GM19395 (cell line): ENCODE results near the gene PPP1CA.

Experiments used
- ATAC-seq: cut with Tn5 transposase; IDR thresholded peaks from one replicate; pipeline ENCODE4 v1.9.1; 2021; ENCODE audit warnings: mild to moderate bottlenecking, moderate library complexity; ENCODE audit not compliant: unreplicated experiment

PPP1CA gene

DNA sequence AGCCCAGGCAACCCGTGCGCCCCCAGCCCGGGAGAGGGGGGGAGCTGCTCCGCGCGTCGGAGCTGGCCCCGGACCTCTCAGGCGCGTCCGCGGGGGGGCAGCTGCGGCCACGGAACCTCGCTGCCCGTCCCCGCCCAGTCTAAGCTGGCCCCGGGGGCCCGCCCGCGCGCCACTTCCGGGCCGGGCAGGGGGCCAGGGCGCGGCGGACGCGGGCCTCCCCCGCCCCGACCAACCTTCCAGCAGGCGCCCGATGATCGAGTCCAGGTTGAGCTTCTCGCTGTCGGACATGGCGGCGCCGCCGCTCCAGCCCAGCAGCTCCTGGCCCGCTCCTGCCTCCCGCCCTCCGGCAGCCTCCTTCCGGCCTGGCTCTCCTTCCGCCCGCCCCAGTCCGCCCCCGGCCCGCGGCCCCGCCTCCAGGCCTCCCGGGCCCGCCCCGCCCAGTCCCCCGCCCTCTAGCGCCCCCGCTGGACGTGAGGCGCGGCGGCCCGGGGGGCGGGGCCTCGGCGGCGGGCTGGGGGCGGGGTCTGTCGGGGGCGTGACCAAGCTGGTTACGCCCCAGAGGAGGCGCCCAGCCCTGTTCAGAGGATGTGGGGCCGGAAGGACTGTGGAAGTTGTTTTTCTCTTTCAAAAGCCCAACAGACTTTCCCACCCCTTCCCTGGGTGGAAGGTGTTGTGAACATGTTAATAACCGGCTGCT is at the start of gene PPP1CA:
TSS of gene PPP1CA (minus strand) at position 364 of the 697 bp plus-strand sequence. CDS start at position 288, 76 bp downstream.
- peak; percentile 63 for ATAC-seq

DNA sequence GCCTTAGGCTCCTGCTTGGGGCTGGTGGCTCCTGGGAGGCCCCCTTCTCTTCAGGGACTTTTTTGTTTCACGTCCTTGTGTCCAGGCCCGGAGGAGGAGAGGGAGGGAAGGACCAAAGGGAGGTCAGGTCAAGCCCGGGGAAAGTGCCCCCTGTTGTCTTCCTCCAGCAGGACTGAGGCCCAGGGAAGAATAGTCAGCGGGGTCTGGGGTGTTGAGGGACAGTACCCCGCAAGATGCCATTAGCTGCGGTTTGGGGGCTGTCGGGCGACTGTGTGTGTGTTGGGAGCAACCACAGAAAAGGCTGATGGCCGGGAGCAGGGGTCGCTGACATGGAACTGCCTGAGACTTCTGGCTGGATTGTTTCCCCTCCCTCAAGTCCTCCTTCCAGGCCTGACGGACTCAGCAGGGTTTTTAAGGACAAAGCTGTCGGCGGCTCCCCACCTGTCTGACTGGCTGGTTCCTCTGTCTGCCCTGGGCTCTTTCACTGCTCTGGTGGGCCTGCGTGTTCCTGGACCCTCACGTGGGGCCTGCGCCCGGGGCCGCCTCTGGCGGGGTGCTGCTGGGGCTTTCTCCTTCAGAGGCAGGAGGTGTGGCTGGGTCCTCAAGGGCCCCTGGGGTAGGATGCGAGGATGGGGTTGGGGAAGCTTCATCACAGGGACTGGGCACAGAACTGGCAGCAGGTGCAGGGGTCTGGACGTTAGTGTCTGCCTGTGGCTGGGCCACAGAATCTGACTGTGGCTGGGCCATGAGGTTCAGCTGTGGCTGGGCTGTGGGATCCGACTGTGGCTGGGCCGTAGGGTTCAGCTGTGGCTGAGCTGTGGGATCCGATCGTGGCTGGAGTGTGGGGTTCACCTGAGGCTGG is 49.4 kb upstream of the PPP1CA start:
- no peak for ATAC-seq

DNA sequence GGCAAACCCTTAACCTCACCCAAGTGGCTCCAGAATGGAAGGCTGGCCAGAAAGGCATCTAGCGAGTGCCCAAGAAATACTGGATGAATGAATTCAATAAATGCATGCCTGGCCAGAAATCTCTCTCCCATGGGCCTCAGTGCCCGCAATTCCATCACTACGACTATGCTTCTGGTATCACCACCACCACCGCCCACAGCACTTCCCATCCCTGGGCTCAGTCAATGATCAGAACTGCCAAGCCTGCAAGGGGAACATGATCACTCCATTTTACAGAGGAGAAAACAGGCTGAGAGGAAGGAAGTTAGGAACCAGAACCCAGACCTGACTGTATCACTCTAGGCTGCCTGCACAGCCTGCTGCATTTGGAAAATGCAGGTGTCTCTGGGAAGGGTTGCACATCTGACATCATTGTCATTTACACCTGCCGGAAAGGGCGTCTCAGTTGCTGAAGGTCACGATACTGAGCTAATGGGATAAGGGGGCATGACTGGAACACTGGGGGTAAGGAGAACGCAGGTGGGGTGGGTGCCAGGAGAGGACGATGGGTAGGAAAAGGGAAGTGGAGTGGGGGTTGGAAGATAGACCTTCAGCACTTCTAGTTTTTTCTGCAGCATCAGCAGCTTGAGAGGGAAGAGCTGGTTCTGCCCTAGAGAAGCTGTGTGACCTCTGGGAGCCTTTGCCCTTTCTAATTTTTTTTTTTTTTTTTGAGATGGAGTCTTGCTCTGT is 47.6 kb upstream of the PPP1CA start:
- ATAC-seq = no peak

DNA sequence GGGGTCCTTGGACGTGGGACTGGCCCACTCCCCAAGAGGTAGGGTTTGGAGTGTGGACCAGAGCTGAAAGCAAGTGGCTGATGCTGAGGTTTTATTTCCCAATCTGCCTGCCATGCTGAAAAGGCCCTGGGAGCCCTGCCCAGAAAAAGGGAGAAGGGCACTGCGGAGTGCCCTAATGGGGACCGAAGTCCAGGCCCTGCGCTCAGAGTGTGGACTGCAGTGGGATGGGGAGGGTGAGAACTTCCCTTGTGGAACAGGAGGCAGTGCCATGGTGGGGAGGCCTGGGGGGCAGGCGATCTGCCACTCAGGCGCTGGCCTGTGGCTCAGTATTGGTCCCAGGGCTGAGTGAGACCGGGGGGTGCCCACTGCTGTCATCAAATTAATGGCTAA is 46.6 kb upstream of the PPP1CA start:
- no peak for ATAC-seq

DNA sequence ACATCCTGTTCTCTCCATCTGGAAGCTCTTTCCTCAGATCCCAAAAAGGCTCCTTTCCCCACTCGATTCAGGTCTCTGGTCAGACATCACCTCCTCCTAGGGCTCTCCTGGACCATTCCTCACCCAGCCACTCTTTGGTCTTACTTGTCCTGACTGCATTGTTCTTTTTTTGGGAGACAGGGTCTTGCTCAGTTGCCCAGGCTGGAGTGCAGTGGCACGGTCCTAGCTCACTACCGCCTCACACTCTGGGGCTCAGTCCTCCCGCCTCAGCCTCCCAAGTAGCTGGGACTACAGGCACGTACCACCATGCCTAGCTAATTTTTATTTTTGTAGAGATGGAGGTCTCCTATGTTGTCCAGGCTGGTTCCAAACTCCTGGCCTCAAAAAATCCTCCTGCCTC is 43.9 kb upstream of the PPP1CA start:
- no peak for ATAC-seq

DNA sequence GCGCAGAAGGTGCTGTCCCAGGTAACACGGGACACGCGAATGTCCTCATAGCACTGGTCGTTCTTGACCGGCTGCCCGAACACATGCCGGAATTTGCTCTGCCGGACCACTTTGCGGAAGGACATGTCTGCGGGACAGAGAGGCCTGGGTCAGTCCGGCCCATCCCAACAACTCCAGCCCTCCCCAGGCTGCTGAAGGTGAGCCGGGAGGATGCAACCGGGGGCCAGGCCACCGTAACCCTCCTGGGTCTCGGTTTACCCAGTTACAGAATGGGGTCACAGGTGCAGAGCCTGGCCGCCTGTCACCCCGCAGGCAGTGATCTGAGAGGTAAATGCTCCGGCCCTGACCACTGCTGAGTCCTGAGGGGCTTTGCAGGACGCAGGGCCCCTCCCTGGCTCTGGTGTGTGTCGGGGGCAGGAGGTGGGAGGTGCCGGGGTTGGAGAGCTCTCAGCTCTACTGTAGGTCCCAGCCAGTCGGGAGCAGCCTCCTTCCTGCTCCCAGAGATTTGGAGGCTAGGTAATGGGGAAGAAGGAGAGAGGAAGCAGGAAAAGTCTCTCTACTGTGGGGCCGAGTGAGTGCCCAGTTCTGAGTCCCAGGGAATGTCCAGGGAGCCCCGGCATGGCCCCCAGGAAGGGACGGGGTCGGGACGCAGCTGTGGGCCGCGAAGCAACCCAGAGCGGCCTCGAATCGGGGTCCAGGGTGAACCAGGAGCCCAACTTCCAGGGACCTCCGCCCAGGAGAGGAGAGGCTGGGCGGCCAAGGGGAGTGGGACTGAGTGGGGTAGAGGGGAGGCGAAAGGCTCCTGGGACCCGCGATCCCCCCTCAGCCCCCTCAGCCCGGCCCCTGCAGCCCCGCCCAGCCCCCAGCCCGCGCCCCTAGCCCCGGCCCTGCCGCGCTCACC is 41.1 kb upstream of the PPP1CA start:
- no peak for ATAC-seq

DNA sequence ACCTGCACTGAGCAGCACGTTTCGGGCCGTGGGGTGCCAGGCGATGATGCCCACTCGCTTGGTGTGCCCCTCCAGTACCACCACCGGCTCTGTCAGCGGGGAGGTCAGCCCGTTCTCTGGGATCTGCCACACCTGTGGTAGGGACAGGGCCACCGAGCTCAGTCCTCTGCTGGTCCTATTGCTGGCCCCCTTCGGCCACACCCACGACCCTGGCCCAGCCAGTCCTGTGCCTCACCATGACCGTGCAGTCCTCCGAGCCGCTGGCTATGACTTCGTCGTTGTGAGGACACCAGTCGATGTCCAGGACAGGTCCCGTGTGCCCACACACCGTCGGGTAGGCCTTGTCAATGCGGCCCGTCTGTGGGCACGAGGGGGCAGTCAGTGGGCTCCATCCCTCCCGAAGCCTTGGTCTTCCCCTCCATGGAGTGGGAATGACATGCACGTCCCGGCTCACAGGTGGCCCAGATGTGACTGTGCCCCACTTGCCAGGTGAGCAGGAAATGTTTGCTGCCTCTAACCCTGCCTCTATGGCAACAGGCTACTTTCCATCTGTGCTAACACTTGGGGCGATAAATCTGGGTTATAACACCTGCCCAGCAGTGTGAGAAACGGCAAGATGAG is 40.2 kb upstream of the PPP1CA start:
- no peak for ATAC-seq

DNA sequence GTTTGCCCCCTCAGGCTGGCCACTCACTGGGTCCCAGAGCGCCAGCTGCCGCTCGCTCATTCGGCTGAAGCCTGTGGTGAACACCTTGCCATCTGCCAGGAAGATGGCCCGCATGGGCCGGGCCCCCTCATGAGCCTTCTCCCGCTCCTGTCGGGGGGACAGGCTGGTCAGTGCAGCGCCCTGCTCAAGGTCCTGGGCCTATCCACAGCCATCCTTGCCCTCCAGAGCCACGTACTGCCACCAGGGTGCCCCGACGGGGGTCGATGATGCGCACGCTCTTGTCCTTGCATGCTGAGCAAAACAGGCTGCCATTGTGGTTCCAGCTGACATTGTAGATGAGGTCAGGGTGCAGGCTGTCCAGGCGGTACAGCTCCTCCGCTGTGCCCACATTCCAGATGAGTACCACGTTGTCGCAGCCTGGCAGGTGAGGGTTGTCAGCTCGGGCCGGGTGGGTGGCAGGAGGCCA is 39.5 kb upstream of the PPP1CA start:
- ATAC-seq = no peak

DNA sequence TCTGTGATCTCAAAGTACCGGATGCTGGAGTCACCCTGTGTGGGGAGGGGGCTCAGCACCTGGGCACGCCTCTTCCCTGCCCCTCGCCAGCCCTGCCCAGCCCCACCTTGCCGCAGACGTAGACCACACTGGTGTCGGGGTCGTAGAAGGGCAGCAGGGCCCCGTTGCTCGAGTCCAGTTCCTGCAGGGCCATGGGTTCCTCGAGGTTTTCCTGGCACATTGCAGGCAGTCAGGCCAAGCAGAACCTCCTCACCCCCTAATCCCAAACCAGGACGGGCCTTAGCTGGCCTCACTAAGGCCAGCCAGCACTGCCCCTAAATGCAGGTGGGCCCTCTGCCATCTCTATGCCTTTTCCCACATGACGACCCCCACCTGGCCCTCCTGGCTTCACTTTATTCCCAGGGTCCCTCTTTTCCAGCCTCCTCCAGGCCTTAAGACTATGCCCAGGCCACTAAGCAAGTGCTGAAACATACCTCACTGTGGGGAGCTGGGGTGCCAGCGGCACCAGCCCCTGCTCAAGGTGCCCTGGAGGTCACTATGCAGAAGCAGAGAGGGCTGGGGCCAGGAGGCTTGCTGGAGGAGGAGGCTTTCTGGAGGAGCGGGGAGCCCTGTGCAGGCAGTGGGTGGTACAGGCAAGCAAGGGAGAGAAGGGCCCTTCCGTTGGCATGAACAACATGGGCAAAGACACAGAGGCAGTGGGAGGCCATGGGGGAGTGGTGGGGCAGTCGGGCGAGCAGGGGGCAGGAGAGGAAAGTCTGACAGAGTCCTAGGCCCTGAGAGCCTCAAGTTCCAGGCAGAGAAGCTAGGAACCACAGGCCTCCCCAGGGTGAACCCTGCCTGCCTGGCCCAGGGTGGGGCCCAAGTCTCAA is 38.8 kb upstream of the PPP1CA start:
- no peak for ATAC-seq

DNA sequence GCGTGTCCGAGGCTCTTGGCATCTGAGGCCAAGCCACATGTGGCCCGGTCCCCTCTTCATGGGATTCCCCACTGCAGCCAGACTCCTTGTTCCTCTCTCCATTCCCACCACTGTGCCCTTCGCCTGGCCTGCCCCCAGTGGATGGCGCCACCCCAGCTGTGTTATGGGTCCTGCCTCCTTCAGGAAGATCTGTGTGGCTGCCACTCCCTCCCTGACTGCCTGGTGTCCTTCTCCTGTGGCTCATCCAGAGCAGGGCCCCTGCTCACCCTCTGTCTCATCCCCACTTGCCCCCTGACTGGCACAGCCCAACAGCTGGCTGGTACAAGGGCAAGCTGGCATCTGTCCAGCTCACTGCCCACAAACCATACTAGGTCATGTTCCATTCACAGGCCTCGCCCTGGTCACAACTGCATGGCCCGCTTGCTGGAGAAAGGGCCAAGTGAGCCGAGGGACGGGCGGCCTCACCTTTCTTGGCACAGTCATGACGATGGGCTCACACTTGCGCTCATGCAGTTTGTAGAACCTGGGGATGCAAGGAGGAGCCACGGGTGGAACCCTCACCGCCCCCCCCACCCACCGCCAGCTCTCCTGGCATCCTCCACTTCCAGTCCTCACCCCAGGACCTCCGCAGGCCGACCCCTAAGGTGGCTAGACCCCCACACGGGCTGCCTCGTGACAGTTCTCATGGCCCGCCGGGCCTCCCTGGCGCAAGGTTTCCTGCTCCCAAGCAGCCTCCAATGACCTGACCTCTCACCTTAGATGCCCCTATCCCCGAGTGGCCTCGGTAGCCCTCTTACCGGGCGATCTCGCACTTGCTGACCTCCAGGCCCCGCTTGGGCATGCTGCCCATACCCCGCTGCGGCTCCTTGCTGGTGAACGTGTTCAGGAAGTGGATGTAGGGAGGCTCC is 37.9 kb upstream of the PPP1CA start:
- ATAC-seq = no peak

DNA sequence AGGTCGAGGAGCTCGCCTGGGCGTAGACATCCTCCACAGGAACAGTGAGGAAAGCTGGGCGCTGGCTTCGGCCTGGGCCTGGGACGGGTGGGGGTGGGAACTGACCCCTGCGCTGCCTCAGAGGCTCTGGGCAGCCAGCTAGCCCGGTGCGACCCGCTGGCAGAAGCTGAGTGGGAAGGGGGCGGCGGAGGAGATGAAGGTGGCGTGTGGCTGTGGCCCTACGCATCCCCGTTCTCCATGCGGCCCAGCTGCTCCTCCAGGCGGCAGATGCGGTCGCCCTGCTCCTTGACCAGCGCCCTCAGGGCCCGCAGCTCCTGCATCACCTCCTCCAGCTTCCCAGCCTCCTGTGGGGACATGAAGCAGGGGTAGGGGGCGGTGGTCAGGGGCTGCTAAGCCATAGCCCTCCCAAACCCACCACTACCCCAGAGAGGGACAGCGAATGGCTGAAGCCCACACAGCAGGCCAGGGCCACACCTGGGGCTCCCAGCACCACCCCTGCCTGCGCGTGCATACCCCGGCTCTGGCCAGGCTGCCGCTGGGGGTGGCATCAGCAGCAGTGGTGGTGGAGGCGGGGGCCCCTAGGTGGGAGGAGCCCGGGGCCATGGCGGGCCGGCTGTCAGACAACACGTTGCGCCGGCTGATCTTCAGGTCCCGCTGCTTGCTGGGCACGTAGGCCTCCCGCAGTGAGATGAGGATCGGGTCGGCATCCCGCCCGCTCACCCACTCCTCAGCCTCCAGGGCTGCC is 36.7 kb upstream of the PPP1CA start:
- ATAC-seq = no peak

DNA sequence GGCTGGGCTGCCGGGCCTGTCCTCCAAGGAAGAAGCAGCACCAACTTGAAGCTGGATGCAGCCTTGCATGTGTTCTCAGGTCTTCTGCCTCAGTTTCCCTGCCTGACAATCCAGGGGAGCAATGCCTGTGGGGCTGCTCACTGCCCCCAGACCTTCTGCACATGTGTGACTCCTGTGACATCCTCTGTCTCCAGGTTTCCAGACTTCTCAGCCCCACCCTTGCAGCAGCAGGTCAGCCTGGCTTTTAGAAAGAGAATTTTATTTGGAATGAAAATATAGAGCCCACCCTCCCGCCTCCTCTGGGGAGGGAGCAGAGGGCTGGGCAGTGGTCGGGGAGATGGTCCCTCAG is 36.1 kb upstream of the PPP1CA start:
- no peak for ATAC-seq

DNA sequence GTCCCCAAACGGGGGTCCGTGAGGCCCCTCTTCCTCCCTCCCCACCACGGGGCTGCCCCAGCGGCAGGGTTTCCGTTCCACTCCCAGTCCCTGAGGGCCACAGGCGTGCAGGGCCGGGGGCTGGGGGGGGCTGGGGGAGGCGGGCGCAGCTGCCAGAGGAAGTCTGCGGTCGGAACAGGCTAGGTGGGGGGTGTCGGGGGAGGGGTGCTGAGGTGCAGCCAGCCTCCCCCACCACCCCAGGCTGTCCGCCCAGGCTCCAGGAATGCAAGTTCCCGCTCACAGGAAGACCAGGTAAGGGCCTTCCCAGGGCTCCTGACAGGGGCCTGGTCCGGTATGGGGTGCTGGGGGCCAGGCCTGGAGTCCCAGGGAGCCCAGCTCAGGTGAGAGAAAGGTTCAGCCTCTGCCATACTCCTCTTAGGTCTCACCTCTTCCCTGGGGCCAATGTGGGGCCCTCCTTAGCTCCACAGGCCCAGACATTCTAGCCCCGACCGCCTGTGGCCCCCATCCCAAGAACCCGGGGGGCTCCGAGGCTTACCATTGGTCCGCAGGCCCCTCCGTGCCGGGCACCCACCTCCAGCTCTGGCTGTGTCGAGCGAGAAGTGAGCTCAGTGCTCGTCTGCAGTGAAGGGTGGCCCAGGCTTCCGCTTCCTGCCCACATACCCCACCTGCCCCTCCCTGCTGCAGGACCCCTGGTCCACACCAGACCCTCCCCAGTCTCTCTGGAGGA is 35.6 kb upstream of the PPP1CA start, which contains the start of gene PTPRCAP:
TSS of gene PTPRCAP (minus strand) at position 601 of the 727 bp plus-strand sequence. CDS start at position 538, 63 bp downstream.
- no peak for ATAC-seq

DNA sequence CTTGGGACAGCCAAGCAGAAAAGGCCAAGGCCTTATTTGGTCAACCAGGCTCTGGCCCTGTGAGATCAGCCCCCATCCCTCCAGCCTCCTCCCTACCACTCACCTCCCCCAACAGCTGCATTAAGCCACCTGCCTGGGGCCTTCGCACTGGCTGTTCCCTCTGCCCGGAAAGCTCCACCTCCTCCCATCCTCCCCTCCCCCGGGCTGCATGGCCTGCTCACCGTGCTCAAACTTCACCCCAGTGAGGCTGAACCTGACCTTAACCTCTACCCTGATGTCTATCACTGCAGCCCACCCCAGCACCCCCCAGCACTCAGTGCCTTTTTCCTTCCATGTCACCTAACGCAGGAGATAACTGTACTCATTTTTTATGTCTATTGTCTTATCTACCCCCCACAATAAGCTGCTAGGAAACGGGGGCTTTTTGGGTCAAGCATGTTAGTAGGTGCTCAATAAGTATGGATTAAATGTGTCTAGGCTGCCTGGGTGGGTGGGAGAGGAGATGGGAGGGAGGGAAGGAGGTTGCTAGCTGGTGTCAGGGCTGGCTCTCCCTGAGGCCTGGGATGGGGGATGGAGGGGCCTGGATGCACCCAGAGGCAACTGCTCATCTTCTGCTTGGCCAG is 34.9 kb upstream of the PPP1CA start:
- peak; percentile 45 for ATAC-seq

DNA sequence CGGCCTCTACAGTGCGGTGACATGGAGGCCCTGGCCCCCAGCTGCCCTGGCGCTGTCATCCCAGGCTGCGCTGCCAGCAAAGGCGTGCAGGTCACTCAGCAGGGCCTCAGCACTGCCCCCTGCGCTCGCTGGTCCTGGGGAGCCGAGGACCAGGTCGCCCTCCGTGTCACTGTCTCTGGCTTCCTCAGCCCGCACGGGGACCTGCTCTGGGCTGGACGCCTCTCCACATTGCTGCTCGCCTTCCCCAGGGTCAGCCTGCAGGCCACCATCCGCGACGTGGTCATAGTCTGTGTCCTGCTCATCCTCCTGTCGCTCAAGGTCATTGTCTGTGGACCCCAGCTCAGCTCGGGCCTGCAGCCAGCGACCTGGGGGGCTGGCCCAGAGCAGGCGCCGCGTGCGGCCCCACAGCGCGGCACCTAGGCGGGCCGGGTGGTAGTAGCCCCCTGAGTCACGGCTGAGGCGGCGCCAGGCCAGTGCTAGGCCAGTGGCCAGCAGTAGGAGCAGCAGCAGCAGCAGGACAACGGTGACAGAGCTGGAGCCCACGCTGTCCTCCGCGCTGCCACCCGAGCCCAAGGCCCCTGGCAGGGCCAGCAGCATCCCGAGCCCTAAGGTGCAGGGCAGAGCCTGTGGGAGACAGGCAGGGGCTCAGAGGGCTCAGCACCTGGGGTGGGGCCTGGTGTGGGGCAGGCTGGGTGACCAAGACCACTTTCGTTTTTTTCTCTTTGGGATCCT is 34.2 kb upstream of the PPP1CA start:
- no peak for ATAC-seq
